Thyroid gland (tissue), 4 donors: ENCODE measurements around the gene SULT1A3.
"Not testable (repeated sequence)": the region's sequence is repeated elsewhere in the genome, so short reads cannot be mapped to it uniquely, and the experiment has no call there.

ENCODE experiments used
- CTCF ChIP-seq, 6 experiments: fragments of 200-600 bp in 3 of 6; fragments of 450-650 bp in 3 of 6; sonication (generic) in 3 of 6; IDR thresholded peaks; one replicate each; pipeline ENCODE4 v1.5.1; 2016 to 2019; ENCODE audit warnings: antibody characterized with exemption in 6 of 6, mild to moderate bottlenecking in 2 of 6, inconsistent platforms in 1 of 6, moderate library complexity in 1 of 6
- POLR2A ChIP-seq, 2 donors: fragments of 450-650 bp; IDR thresholded peaks; one replicate each; pipeline ENCODE4 v1.6.1; 2017; ENCODE audit warnings: antibody characterized with exemption in 2 of 2, mild to moderate bottlenecking in 2 of 2, moderate library complexity in 1 of 2

- not testable (repeated sequence) for TF ChIP-seq CTCF, POLR2A (IDR thresholded peaks at IDR 0.05)
Measured at GRCh38 chr16:30168746-30169145, 30.3 kb upstream of the SULT1A3 start.
